B cell (primary cell): Measurements from ENCODE around the gene VIPR2. TPM values are rescaled to one million over a fixed set of nuclear protein-coding genes. Genes with fewer than 3 reads are reported as not detected.

Source experiments
- ATAC-seq: fragments of 200-7000 bp; cut with Tn5 transposase; one replicate; pipeline ENCODE4 v1.10.0; 2021; ENCODE audit warnings: low read depth, mild to moderate bottlenecking, moderate number of reproducible peaks, moderate library complexity
- CTCF ChIA-PET: fragments of 350-600 bp; sonication (Branson Sonifier 250); formaldehyde crosslinking; loops from one replicate; lab custom pipeline; 2021; ENCODE audit warnings: antibody characterized with exemption, inconsistent platforms; lab: Charles Lee
- POLR2A ChIA-PET: fragments of 350-600 bp; sonication (Branson Sonifier 250); formaldehyde crosslinking; loops from one replicate; lab custom pipeline; 2021; ENCODE audit warnings: antibody characterized with exemption; lab: Charles Lee
- DNase-seq: peaks from one replicate; pipeline ENCODE4 v3.0.0; 2013
- H2AFZ ChIP-seq: 2 replicates; pipeline ENCODE4 v1.6.1; 2012; ENCODE audit warnings: mild to moderate bottlenecking, low read depth, low read length; ENCODE audit not compliant: insufficient read depth, poor library complexity, severe bottlenecking
- H3K27ac ChIP-seq, 2 donors: 1 replicate in 1 of 2; 2 replicates in 1 of 2; pipeline ENCODE4 v1.5.1; 2012 to 2013; ENCODE audit warnings: low read length in 2 of 2, mild to moderate bottlenecking in 2 of 2, moderate library complexity in 1 of 2
- H3K27me3 ChIP-seq, 4 experiments: fragments of 200-600 bp in 1 of 4; sonication (generic) in 1 of 4; replicated peaks in 1 of 4; 1 replicate in 2 of 4; 2 replicates in 2 of 4; pipeline versions ENCODE4 v1.6.1 to v1.7.0; 2013 to 2016; ENCODE audit warnings: low read length in 3 of 4, mild to moderate bottlenecking in 2 of 4, mixed read lengths in 1 of 4, moderate library complexity in 1 of 4; ENCODE audit not compliant: insufficient read depth in 4 of 4, control insufficient read depth in 3 of 4; ENCODE audit errors: control extremely low read depth in 1 of 4
- H3K36me3 ChIP-seq, 2 experiments: replicated peaks in 1 of 2; 1 replicate in 1 of 2; 2 replicates in 1 of 2; pipeline versions ENCODE4 v1.6.1 to v1.7.1; 2013; ENCODE audit warnings: low read length in 1 of 2; ENCODE audit not compliant: insufficient read depth in 2 of 2, control insufficient read depth in 1 of 2; ENCODE audit errors: control extremely low read depth in 1 of 2, extremely low read depth in 1 of 2
- H3K4me1 ChIP-seq, 2 donors: fragments of 200-600 bp in 1 of 2; sonication (generic) in 1 of 2; 1 replicate in 1 of 2; 2 replicates in 1 of 2; pipeline versions ENCODE4 v1.5.1 to v1.6.1; 2013 to 2017; ENCODE audit warnings: low read length in 2 of 2; ENCODE audit not compliant: control insufficient read depth in 2 of 2, insufficient read depth in 2 of 2
- H3K4me2 ChIP-seq: replicated peaks from 2 replicates; pipeline ENCODE3; 2012; ENCODE audit warnings: mild to moderate bottlenecking, low read depth, low read length; ENCODE audit not compliant: poor library complexity, severe bottlenecking
- H3K4me3 ChIP-seq, 5 experiments: fragments of 200-600 bp in 1 of 5; sonication (generic) in 1 of 5; 1 replicate in 3 of 5; 2 replicates in 2 of 5; pipeline versions ENCODE4 v1.5.1 to v1.7.0; 2011 to 2016; ENCODE audit warnings: low read length in 4 of 5, mild to moderate bottlenecking in 4 of 5, low read depth in 2 of 5, control low read depth in 1 of 5, moderate library complexity in 1 of 5; ENCODE audit not compliant: insufficient read depth in 1 of 5; ENCODE audit errors: control extremely low read depth in 1 of 5, extremely low read depth in 1 of 5
- H3K79me2 ChIP-seq: fragments of 200-600 bp; sonication (generic); one replicate; pipeline ENCODE4 v1.6.0; 2016; ENCODE audit warnings: low read length; ENCODE audit not compliant: control insufficient read depth, insufficient read depth
- H3K9ac ChIP-seq: fragments of 200-600 bp; sonication (generic); 2 replicates; pipeline ENCODE4 v1.6.1; 2017; ENCODE audit warnings: mild to moderate bottlenecking, low read length, moderate library complexity
- H3K9me3 ChIP-seq, 3 donors: one replicate each; pipeline versions ENCODE4 v1.6.1 to v1.7.1; 2013; ENCODE audit warnings: low read length in 2 of 3; ENCODE audit not compliant: control insufficient read depth in 2 of 3, insufficient read depth in 1 of 3; ENCODE audit errors: control extremely low read depth in 1 of 3
- H4K20me1 ChIP-seq: 2 replicates; pipeline ENCODE4 v1.6.0; 2012; ENCODE audit warnings: mild to moderate bottlenecking, low read length; ENCODE audit not compliant: insufficient read depth, control insufficient read depth, poor library complexity, severe bottlenecking
- H3K27ac Mint-ChIP-seq: one replicate; pipeline ENCODE4 v1.8.0; 2021; ENCODE audit warnings: mixed read lengths
- H3K27me3 Mint-ChIP-seq: one replicate; pipeline ENCODE4 v1.8.0; 2021; ENCODE audit warnings: mixed read lengths
- H3K4me1 Mint-ChIP-seq: one replicate; pipeline ENCODE4 v1.8.0; 2021; ENCODE audit warnings: mixed read lengths
- H3K4me3 Mint-ChIP-seq: one replicate; pipeline ENCODE4 v1.8.0; 2021; ENCODE audit warnings: mixed read lengths
- H3K9me3 Mint-ChIP-seq: one replicate; pipeline ENCODE4 v1.8.0; 2022; ENCODE audit warnings: mixed read lengths; ENCODE audit not compliant: insufficient read depth
- EZH2 ChIP-seq: IDR thresholded peaks from 2 replicates; pipeline ENCODE4 v1.6.1; 2012; ENCODE audit warnings: borderline replicate concordance, low read depth, mild to moderate bottlenecking, moderate library complexity, low read length; ENCODE audit not compliant: insufficient read depth, poor library complexity, severe bottlenecking
- WGBS: methylation state at CpG from one replicate; pipeline ENCODE4 v1.1.5; 2013; ENCODE audit warnings: missing lambda C conversion rate; ENCODE audit not compliant: insufficient coverage; 5-methylcytosine and 5-hydroxymethylcytosine counted together
- intact Hi-C: fragments of 100-400 bp; cut with micrococcal nuclease; formaldehyde crosslinking; loops from one replicate; pipeline ENCODE4 v1.10.0; 2022
- polyA plus RNA-seq: library from polyadenylated mRNA; depleted of rRNA; stranded (reverse); fragments of >200 nt; gene quantifications from 2 replicates; pipeline ENCODE4 v1.2.3, GENCODE V29; 2012
- total RNA-seq, 2 donors: library from RNA; stranded (reverse); fragments of 120-200 nt in 1 of 2; gene quantifications; 1 replicate in 1 of 2; 2 replicates in 1 of 2; pipeline versions ENCODE4 v1.2.3 to v1.2.4, GENCODE V29; 2013 to 2022
- TF ChIP-seq, protein P1 (sequence below): fragments of 200-600 bp; IDR thresholded peaks from one replicate; pipeline ENCODE4 v1.8.0; 2022; ENCODE audit warnings: antibody characterized with exemption, mild to moderate bottlenecking

VIPR2 gene
- total and polyA plus RNA-seq, 2 donors (not counting 1 experiment from before 2014, with no cell fraction given) = not detected

DNA sequence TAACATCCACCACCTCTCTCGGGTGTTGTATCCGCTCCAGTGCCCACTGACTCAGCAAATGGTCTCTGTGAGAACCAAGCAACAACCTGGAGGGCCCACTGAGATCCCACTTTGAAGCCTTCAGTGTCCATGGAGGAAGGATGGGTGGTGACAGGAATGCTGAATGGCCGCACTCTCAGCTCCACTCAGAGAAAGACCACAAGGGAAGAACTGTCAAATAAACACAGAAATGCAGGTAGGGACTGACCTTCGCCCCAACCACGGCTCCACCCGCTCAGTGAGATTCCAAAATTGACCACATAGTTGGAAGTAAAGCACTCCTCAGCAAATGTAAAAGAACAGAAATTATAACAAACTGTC lies 65.8 kb downstream of the VIPR2 start:
- ATAC-seq (no peak), DNase-seq (no peak)
- Histone ChIP-seq H3K9ac (no peak overlapping the region), H3K79me2 (no peaks in the 10 kb centered on the region), H3K4me1 (no peaks in the 10 kb centered on the region), H3K36me3 (no peaks in the 10 kb centered on the region), H3K4me2 (no peak overlapping the region), H3K27me3 (no peaks in the 10 kb centered on the region), H3K27ac (no peak overlapping the region), H2AFZ (no peak overlapping the region), H3K9me3 (no peaks in the 10 kb centered on the region), H4K20me1 (no peaks in the 10 kb centered on the region), H3K4me3 (no peak overlapping the region)
- CTCF ChIA-PET = no interaction called here
- H3K4me1 Mint-ChIP-seq = no peaks in the 10 kb centered on the region
- POLR2A ChIA-PET = no interaction called here
- WGBS = 83% methylated on average over 3 of the region's 6 CpGs
- TF ChIP-seq, protein P1, sequence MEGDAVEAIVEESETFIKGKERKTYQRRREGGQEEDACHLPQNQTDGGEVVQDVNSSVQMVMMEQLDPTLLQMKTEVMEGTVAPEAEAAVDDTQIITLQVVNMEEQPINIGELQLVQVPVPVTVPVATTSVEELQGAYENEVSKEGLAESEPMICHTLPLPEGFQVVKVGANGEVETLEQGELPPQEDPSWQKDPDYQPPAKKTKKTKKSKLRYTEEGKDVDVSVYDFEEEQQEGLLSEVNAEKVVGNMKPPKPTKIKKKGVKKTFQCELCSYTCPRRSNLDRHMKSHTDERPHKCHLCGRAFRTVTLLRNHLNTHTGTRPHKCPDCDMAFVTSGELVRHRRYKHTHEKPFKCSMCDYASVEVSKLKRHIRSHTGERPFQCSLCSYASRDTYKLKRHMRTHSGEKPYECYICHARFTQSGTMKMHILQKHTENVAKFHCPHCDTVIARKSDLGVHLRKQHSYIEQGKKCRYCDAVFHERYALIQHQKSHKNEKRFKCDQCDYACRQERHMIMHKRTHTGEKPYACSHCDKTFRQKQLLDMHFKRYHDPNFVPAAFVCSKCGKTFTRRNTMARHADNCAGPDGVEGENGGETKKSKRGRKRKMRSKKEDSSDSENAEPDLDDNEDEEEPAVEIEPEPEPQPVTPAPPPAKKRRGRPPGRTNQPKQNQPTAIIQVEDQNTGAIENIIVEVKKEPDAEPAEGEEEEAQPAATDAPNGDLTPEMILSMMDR = no peak
- no peak for TF ChIP-seq EZH2
- no peak overlapping the region for H3K27ac Mint-ChIP-seq
- no peak overlapping the region for H3K4me3 Mint-ChIP-seq
- peaks cover 7% of the 10 kb centered on the region for H3K27me3 Mint-ChIP-seq
- H3K9me3 Mint-ChIP-seq = no peaks in the 10 kb centered on the region
- intact Hi-C loops = no loop called here

DNA sequence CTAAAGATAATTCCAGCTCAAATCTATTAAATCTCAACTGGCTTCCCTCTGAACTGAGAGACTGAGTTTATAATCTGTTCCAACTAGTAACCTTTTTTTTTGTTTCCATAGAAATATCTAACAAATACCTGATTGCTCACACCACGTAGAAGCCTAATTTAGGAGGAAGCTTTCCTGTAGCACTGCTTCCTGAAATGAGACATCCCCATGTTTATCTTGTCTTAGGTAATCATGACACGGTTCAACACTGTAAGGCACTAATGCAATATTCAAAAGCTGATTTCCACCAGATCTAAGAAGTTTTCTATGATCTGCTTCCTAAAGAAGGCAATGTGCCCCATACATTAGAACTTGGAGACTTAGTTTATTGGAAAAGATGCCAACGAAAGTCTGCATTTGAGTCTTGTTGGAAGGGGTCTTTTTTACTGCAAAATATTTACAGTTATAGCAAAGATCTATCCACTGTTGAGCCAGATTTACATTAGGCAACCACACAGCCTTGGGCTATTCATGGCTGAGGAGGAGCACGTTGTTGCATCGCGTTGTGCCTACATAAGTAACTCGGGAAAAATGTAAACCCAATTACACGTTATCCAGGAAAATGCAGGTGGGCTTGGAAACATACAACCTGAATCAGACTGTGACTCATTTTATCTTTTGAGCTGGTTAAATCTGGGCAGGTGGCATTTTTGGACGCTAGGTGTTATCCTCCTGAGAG lies 66.3 kb downstream of the VIPR2 start:
- Mint-ChIP-seq H3K4me3 (no peak overlapping the region), H3K27me3 (peaks cover 7% of the 10 kb centered on the region), H3K9me3 (no peaks in the 10 kb centered on the region), H3K27ac (no peak overlapping the region), H3K4me1 (no peaks in the 10 kb centered on the region)
- H3K9ac ChIP-seq = no peak overlapping the region
- H3K9me3 ChIP-seq = no peaks in the 10 kb centered on the region
- no peaks in the 10 kb centered on the region for H3K36me3 ChIP-seq
- H3K79me2 ChIP-seq = no peaks in the 10 kb centered on the region
- no peak overlapping the region for H2AFZ ChIP-seq
- no peaks in the 10 kb centered on the region for H3K4me1 ChIP-seq
- ChIA-PET CTCF (no interaction called here), POLR2A (no interaction called here)
- ATAC-seq = no peak
- intact Hi-C loops = no loop called here
- no peak overlapping the region for H3K4me3 ChIP-seq
- no peak for DNase-seq
- H3K27me3 ChIP-seq = no peaks in the 10 kb centered on the region
- no peak overlapping the region for H3K4me2 ChIP-seq
- no peak for TF ChIP-seq EZH2
- TF ChIP-seq, protein P1 = no peak
- H3K27ac ChIP-seq = no peak overlapping the region
- H4K20me1 ChIP-seq = no peaks in the 10 kb centered on the region
- WGBS = 94% methylated on average over 6 of the region's 9 CpGs
